Measurements from ENCODE around the gene SIRT6. TPM values are rescaled to one million over a fixed set of nuclear protein-coding genes. Genes with fewer than 3 reads are reported as not detected.
A peak's percentile ranks its signal among the peaks of the same experiment; 100 is the strongest.

Gene SIRT6
- total and polyA plus RNA-seq, 2 donors (not counting 1 experiment from before 2014, with no cell fraction given) = 8.8 to 9.2 TPM

GRCh38 chr19:4229179-4229931 is 47.0 kb upstream of the SIRT6 start, which contains the start of gene EBI3:
Gene EBI3 (plus strand): TSS chr19:4229523. CDS start chr19:4229551, 28 bp downstream.
- DNase-seq (ENCODE audit: low read depth in 2 of 2) = peak; percentile 38 to 67
- Histone ChIP-seq H3K79me2 (ENCODE audit: control insufficient read depth, insufficient read depth, low read length) (no peaks in the 10 kb centered on the region), H3K9me3 (ENCODE audit: control insufficient read depth, insufficient read depth, low read depth, low read length) (no peaks in the 10 kb centered on the region), H3K4me3 (replicated peaks in 1 of 4; ENCODE audit: control extremely low read depth in 1 of 4, insufficient read depth in 1 of 4, low read depth in 3 of 4, low read length in 4 of 4) (no peak within 1 kb of the TSS), H3K27me3 (ENCODE audit: control insufficient read depth, insufficient read depth, low read length) (peaks cover 11% of the 10 kb centered on the region), H4K20me1 (ENCODE audit: control insufficient read depth, extremely low read depth, insufficient read depth, low read length) (no peaks in the 10 kb centered on the region), H3K27ac (ENCODE audit: insufficient read depth, low read length) (no peak within 1 kb of the TSS), H3K9ac (ENCODE audit: insufficient read depth, low read length) (no peak within 1 kb of the TSS), H2AFZ (ENCODE audit: low read length) (no peak within 1 kb of the TSS), H3K4me2 (ENCODE audit: extremely low read depth, insufficient read depth, low read length) (peak within 1 kb of the TSS; percentile 13), H3K36me3 (ENCODE audit: control insufficient read depth, insufficient read depth, low read length) (no peaks in the 10 kb centered on the region), H3K4me1 (ENCODE audit: control insufficient read depth, extremely low read depth, insufficient read depth, low read length) (peaks cover 3% of the 10 kb centered on the region)
- TF ChIP-seq, protein P1, sequence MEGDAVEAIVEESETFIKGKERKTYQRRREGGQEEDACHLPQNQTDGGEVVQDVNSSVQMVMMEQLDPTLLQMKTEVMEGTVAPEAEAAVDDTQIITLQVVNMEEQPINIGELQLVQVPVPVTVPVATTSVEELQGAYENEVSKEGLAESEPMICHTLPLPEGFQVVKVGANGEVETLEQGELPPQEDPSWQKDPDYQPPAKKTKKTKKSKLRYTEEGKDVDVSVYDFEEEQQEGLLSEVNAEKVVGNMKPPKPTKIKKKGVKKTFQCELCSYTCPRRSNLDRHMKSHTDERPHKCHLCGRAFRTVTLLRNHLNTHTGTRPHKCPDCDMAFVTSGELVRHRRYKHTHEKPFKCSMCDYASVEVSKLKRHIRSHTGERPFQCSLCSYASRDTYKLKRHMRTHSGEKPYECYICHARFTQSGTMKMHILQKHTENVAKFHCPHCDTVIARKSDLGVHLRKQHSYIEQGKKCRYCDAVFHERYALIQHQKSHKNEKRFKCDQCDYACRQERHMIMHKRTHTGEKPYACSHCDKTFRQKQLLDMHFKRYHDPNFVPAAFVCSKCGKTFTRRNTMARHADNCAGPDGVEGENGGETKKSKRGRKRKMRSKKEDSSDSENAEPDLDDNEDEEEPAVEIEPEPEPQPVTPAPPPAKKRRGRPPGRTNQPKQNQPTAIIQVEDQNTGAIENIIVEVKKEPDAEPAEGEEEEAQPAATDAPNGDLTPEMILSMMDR (conservative IDR thresholded peaks at IDR 0.05 in 1 of 2, IDR thresholded peaks at IDR 0.05 in 1 of 2; ENCODE audit: low read depth in 1 of 2, low read length in 2 of 2) = no peak
- TF ChIP-seq EZH2 (IDR thresholded peaks at IDR 0.05; ENCODE audit: low read length, missing control alignments) = no peak

DNA sequence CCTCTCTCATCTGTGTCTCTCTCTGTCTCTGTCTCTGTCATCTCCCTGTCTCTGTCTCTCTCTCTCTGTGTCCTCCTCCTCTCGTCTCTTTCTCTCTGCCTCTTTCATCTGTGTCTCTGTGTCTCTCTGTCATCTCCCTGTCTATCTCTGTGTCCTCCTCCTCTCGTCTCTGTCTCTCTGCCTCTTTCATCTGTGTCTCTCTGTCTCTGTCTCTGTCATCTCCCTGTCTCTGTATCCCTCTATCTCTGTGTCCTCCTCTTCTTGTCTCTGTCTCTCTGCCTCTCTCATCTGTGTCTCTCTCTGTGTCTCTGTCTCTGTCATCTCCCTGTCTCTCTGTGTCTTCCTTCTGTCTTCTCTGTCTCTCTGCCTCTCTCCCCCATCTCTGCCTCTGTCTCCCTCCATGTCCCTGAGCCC is 46.4 kb upstream of the SIRT6 start:
- Histone ChIP-seq H3K9me3 (ENCODE audit: control insufficient read depth, insufficient read depth, low read depth, low read length) (no peaks in the 10 kb centered on the region), H3K79me2 (ENCODE audit: control insufficient read depth, insufficient read depth, low read length) (no peaks in the 10 kb centered on the region), H3K4me3 (replicated peaks in 1 of 4; ENCODE audit: control extremely low read depth in 1 of 4, insufficient read depth in 1 of 4, low read depth in 3 of 4, low read length in 4 of 4) (no peak overlapping the region), H4K20me1 (ENCODE audit: control insufficient read depth, extremely low read depth, insufficient read depth, low read length) (no peaks in the 10 kb centered on the region), H3K9ac (ENCODE audit: insufficient read depth, low read length) (no peak overlapping the region), H3K27ac (ENCODE audit: insufficient read depth, low read length) (no peak overlapping the region), H3K27me3 (ENCODE audit: control insufficient read depth, insufficient read depth, low read length) (peaks cover 11% of the 10 kb centered on the region), H3K4me1 (ENCODE audit: control insufficient read depth, extremely low read depth, insufficient read depth, low read length) (peaks cover 3% of the 10 kb centered on the region), H2AFZ (ENCODE audit: low read length) (no peak overlapping the region), H3K36me3 (ENCODE audit: control insufficient read depth, insufficient read depth, low read length) (no peaks in the 10 kb centered on the region), H3K4me2 (ENCODE audit: extremely low read depth, insufficient read depth, low read length) (peak overlapping the region; percentile 13)
- no peak for TF ChIP-seq EZH2 (IDR thresholded peaks at IDR 0.05; ENCODE audit: low read length, missing control alignments)
- TF ChIP-seq, protein P1 (conservative IDR thresholded peaks at IDR 0.05 in 1 of 2, IDR thresholded peaks at IDR 0.05 in 1 of 2; ENCODE audit: low read depth in 1 of 2, low read length in 2 of 2) = no peak
- DNase-seq (ENCODE audit: low read depth in 2 of 2) = no peak

- H4K20me1 ChIP-seq (ENCODE audit: control insufficient read depth, extremely low read depth, insufficient read depth, low read length) = no peaks in the 10 kb centered on the region
- H3K9me3 ChIP-seq (ENCODE audit: control insufficient read depth, insufficient read depth, low read depth, low read length) = no peaks in the 10 kb centered on the region
- H3K79me2 ChIP-seq (ENCODE audit: control insufficient read depth, insufficient read depth, low read length) = no peaks in the 10 kb centered on the region
- DNase-seq (ENCODE audit: low read depth in 2 of 2) = no peak
- no peaks in the 10 kb centered on the region for H3K36me3 ChIP-seq (ENCODE audit: control insufficient read depth, insufficient read depth, low read length)
- no peak overlapping the region for H3K4me2 ChIP-seq (ENCODE audit: extremely low read depth, insufficient read depth, low read length)
- no peak overlapping the region for H3K9ac ChIP-seq (ENCODE audit: insufficient read depth, low read length)
- TF ChIP-seq EZH2 (IDR thresholded peaks at IDR 0.05; ENCODE audit: low read length, missing control alignments) = no peak
- TF ChIP-seq, protein P1 (conservative IDR thresholded peaks at IDR 0.05 in 1 of 2, IDR thresholded peaks at IDR 0.05 in 1 of 2; ENCODE audit: low read depth in 1 of 2, low read length in 2 of 2) = no peak
- H2AFZ ChIP-seq (ENCODE audit: low read length) = no peak overlapping the region
- peaks cover 11% of the 10 kb centered on the region for H3K27me3 ChIP-seq (ENCODE audit: control insufficient read depth, insufficient read depth, low read length)
- H3K4me3 ChIP-seq (replicated peaks in 1 of 4; ENCODE audit: control extremely low read depth in 1 of 4, insufficient read depth in 1 of 4, low read depth in 3 of 4, low read length in 4 of 4) = no peak overlapping the region
- no peak overlapping the region for H3K27ac ChIP-seq (ENCODE audit: insufficient read depth, low read length)
- H3K4me1 ChIP-seq (ENCODE audit: control insufficient read depth, extremely low read depth, insufficient read depth, low read length) = peaks cover 3% of the 10 kb centered on the region
Observed at GRCh38 chr19:4227771-4228170, 45.4 kb upstream of the SIRT6 start.

Data from fibroblast of lung (primary cell).